ENCODE measurements around the gene ITGA1.
"Not testable (repeated sequence)": the region's sequence is repeated elsewhere in the genome, so short reads cannot be mapped to it uniquely, and the experiment has no call there.

The ITGA1 gene

GRCh38 chr5:52956014-52956413 is 168.3 kb downstream of the ITGA1 start:
- H3K27me3 ChIP-seq: no peaks in the 10 kb centered on the region
- H3K4me3 ChIP-seq: no peak overlapping the region
- no peak for DNase-seq
- TF ChIP-seq CTCF (IDR thresholded peaks at IDR 0.05): no peak
- peaks cover 23 to 39% (median 33%) of the 10 kb centered on the region in 3 donors for H3K36me3 ChIP-seq
- no peaks in the 10 kb centered on the region for H3K4me1 ChIP-seq
- H3K27ac ChIP-seq: no peak overlapping the region
- H3K9me3 ChIP-seq: no peaks in the 10 kb centered on the region
- intact Hi-C loops (cut with DNase I; ENCODE audit: low total_unique reads): no loop called here

- Histone ChIP-seq H3K4me1 (no peaks in the 10 kb centered on the region), H3K27ac (no peak overlapping the region), H3K4me3 (no peak overlapping the region), H3K36me3 (peaks cover 23 to 39% (median 33%) of the 10 kb centered on the region in 3 donors), H3K27me3 (no peaks in the 10 kb centered on the region), H3K9me3 (no peaks in the 10 kb centered on the region)
- no peak for DNase-seq
- no peak for TF ChIP-seq CTCF (IDR thresholded peaks at IDR 0.05)
- intact Hi-C loops (cut with DNase I; ENCODE audit: low total_unique reads): no loop called here
Measured at GRCh38 chr5:52956915-52957747, 169.4 kb downstream of the ITGA1 start.

GRCh38 chr5:52961274-52961681 is 173.6 kb downstream of the ITGA1 start:
- H3K27ac ChIP-seq: no peak overlapping the region
- no peaks in the 10 kb centered on the region for H3K9me3 ChIP-seq
- no peak overlapping the region for H3K4me3 ChIP-seq
- no peaks in the 10 kb centered on the region for H3K4me1 ChIP-seq
- peaks cover under 1 to 7% (median 6%) of the 10 kb centered on the region in 3 donors for H3K36me3 ChIP-seq
- intact Hi-C loops (cut with DNase I; ENCODE audit: low total_unique reads): no loop called here
- no peaks in the 10 kb centered on the region for H3K27me3 ChIP-seq
- no peak for TF ChIP-seq CTCF (IDR thresholded peaks at IDR 0.05)
- DNase-seq: no peak

GRCh38 chr5:52963636-52964035 is 175.9 kb downstream of the ITGA1 start:
- no peak for DNase-seq
- Histone ChIP-seq H3K27ac (no peak overlapping the region), H3K4me3 (no peak overlapping the region), H3K27me3 (no peaks in the 10 kb centered on the region), H3K4me1 (no peaks in the 10 kb centered on the region), H3K36me3 (no peaks in the 10 kb centered on the region), H3K9me3 (peaks cover 0 to under 1% (median 0%) of the 10 kb centered on the region in 3 donors)
- no peak for TF ChIP-seq CTCF (IDR thresholded peaks at IDR 0.05)
- intact Hi-C loops (cut with DNase I; ENCODE audit: low total_unique reads): no loop called here

- H3K27ac ChIP-seq: no peak overlapping the region
- no peak for TF ChIP-seq CTCF (IDR thresholded peaks at IDR 0.05)
- H3K4me3 ChIP-seq: no peak overlapping the region
- no peaks in the 10 kb centered on the region for H3K4me1 ChIP-seq
- intact Hi-C loops (cut with DNase I; ENCODE audit: low total_unique reads): no loop called here
- DNase-seq: no peak
- H3K36me3 ChIP-seq: no peaks in the 10 kb centered on the region
- H3K27me3 ChIP-seq: no peaks in the 10 kb centered on the region
- peaks cover 0 to 5% (median 0%) of the 10 kb centered on the region in 3 donors for H3K9me3 ChIP-seq
Measured at GRCh38 chr5:52964138-52964537, 176.4 kb downstream of the ITGA1 start.

GRCh38 chr5:52976157-52976556 is 188.4 kb downstream of the ITGA1 start:
- H3K27ac ChIP-seq; H3K4me1 ChIP-seq; H3K27me3 ChIP-seq; DNase-seq; intact Hi-C loops (cut with DNase I; ENCODE audit: low total_unique reads); H3K4me3 ChIP-seq; H3K9me3 ChIP-seq; H3K36me3 ChIP-seq: not testable (repeated sequence)
